GM12878 (cell line): ENCODE measurements around the gene GTSE1. TPM values are rescaled to one million over a fixed set of nuclear protein-coding genes. Genes with fewer than 3 reads are reported as not detected.

Experiments used
- ATAC-seq: fragments of 200-7000 bp; cut with Tn5 transposase; 3 replicates; pipeline ENCODE4 v1.9.1; 2020; ENCODE audit warnings: mild to moderate bottlenecking, moderate library complexity
- BruUV-seq: library from RNA; stranded (reverse); fragments of 400-500 nt; replicated peaks from 2 replicates; lab custom pipeline; 2021; lab: Mats Ljungman, UMichigan
- CTCF ChIA-PET: fragments of 300-600 bp; sonication (Branson Sonifier 250); formaldehyde crosslinking; extraction: SDS; loops from one replicate; lab custom pipeline; 2021; ENCODE audit warnings: inconsistent platforms; lab: Yijun Ruan, JAX
- POLR2A ChIA-PET: fragments of 350-600 bp; formaldehyde crosslinking; extraction: SDS; loops from one replicate; lab custom pipeline; 2021; ENCODE audit warnings: inconsistent platforms; lab: Charles Lee
- RAD21 ChIA-PET: fragments of 300-600 bp; sonication (Branson Sonifier 250); formaldehyde crosslinking; loops from one replicate; lab custom pipeline; 2023; ENCODE audit warnings: antibody characterized with exemption; ENCODE audit not compliant: unreplicated experiment; lab: Charles Lee
- SMC1A ChIA-PET: fragments of 300-600 bp; sonication (Branson Sonifier 250); formaldehyde crosslinking; loops from one replicate; lab custom pipeline; 2023; ENCODE audit not compliant: unreplicated experiment, uncharacterized antibody; lab: Charles Lee
- DNase-seq: peaks from one replicate; pipeline ENCODE4 v3.0.0-alpha.2; 2011; ENCODE audit warnings: low read depth, low spot score
- FAIRE-seq: peaks from 3 replicates; lab custom pipeline; 2011; peaks lifted over from hg19 to GRCh38; lab: Jason Lieb, UNC
- H2AFZ ChIP-seq: 2 replicates; pipeline ENCODE4 v1.6.0; 2011; ENCODE audit warnings: low read depth, low read length, control low read depth; ENCODE audit not compliant: control insufficient read depth
- H3K27ac ChIP-seq: 2 replicates; pipeline ENCODE4 v1.5.1; 2011; ENCODE audit warnings: control low read depth; ENCODE audit not compliant: control insufficient read depth, insufficient read depth
- H3K27me3 ChIP-seq, 2 experiments: replicated peaks in 1 of 2; 2 replicates each; pipeline versions ENCODE4 v1.6.0 to v1.6.1; 2011; ENCODE audit warnings: low read length in 1 of 2; ENCODE audit not compliant: control insufficient read depth in 2 of 2, insufficient read depth in 2 of 2
- H3K36me3 ChIP-seq, 2 experiments: 2 replicates each; pipeline ENCODE4 v1.5.1; 2011; ENCODE audit warnings: low read length in 1 of 2; ENCODE audit not compliant: control insufficient read depth in 2 of 2, insufficient read depth in 2 of 2
- H3K4me1 ChIP-seq: 2 replicates; pipeline ENCODE4 v1.6.1; 2011; ENCODE audit warnings: mild to moderate bottlenecking, low read length, moderate library complexity, mixed read lengths; ENCODE audit not compliant: control insufficient read depth, insufficient read depth
- H3K4me2 ChIP-seq: 2 replicates; pipeline ENCODE4 v1.6.0; 2011; ENCODE audit warnings: control low read depth; ENCODE audit not compliant: control insufficient read depth, insufficient read depth
- H3K4me3 ChIP-seq: fragments of 200-600 bp; sonication (generic); 2 replicates; pipeline ENCODE4 v1.5.1; 2016
- H3K79me2 ChIP-seq: 2 replicates; pipeline ENCODE4 v1.6.0; 2011; ENCODE audit warnings: low read length; ENCODE audit not compliant: control insufficient read depth, insufficient read depth
- H3K9ac ChIP-seq: 2 replicates; pipeline ENCODE4 v1.8.0; 2011; ENCODE audit warnings: low read length, control low read depth, mixed read lengths; ENCODE audit not compliant: control insufficient read depth, insufficient read depth
- H3K9me3 ChIP-seq: replicated peaks from 3 replicates; pipeline ENCODE4 v1.5.1; 2011; ENCODE audit warnings: mild to moderate bottlenecking, low read length; ENCODE audit not compliant: control insufficient read depth, insufficient read depth
- H4K20me1 ChIP-seq: 2 replicates; pipeline ENCODE4 v1.6.0; 2011; ENCODE audit not compliant: control insufficient read depth, insufficient read depth
- BRCA1 ChIP-seq: IDR thresholded peaks from 2 replicates; pipeline ENCODE4 v1.6.1; 2011; ENCODE audit warnings: low read depth, low read length, improper control_type of control experiment
- CHD4 ChIP-seq: fragments of 200-600 bp; sonication (generic); IDR thresholded peaks from 2 replicates; pipeline ENCODE4 v1.6.1; 2016; ENCODE audit warnings: mild to moderate bottlenecking
- IKZF1 ChIP-seq: fragments of 450-650 bp; conservative IDR thresholded peaks from 2 replicates; pipeline ENCODE4 v1.6.1; 2017; ENCODE audit warnings: antibody characterized with exemption, mild to moderate bottlenecking
- NFYA ChIP-seq: IDR thresholded peaks from 2 replicates; pipeline ENCODE4 v1.6.1; 2011; ENCODE audit warnings: low read depth, mild to moderate bottlenecking, low read length, improper control_type of control experiment, borderline replicate concordance
- NR2C1 ChIP-seq: fragments of 450-650 bp; IDR thresholded peaks from 2 replicates; pipeline ENCODE4 v1.6.1; 2017; ENCODE audit warnings: antibody characterized with exemption, mild to moderate bottlenecking, moderate library complexity
- POLR2AphosphoS2 ChIP-seq: IDR thresholded peaks from 2 replicates; pipeline ENCODE4 v1.6.1; 2011; ENCODE audit warnings: low read depth, mild to moderate bottlenecking, low read length, improper control_type of control experiment, moderate library complexity
- SUZ12 ChIP-seq: fragments of 200-600 bp; sonication (generic); IDR thresholded peaks from one replicate; pipeline ENCODE4 v1.6.1; 2018; ENCODE audit warnings: antibody characterized with exemption, mild to moderate bottlenecking; ENCODE audit not compliant: unreplicated experiment
- TAF1 ChIP-seq: IDR thresholded peaks from 2 replicates; pipeline ENCODE4 v1.6.1; 2011; ENCODE audit warnings: mild to moderate bottlenecking, low read depth, low read length, borderline replicate concordance
- ZNF687 ChIP-seq: fragments of 450-650 bp; IDR thresholded peaks from 2 replicates; pipeline ENCODE4 v1.6.1; 2017; ENCODE audit warnings: mild to moderate bottlenecking, moderate library complexity
- WGBS: methylation state at CpG from one replicate; pipeline ENCODE4 v1.1.6; 2016; ENCODE audit warnings: low lambda C conversion rate; ENCODE audit not compliant: insufficient replicate concordance, insufficient coverage; ENCODE audit errors: missing lambda C conversion rate; 5-methylcytosine and 5-hydroxymethylcytosine counted together
- in situ Hi-C: fragments of 300-500 bp; cut with MboI; formaldehyde crosslinking; loops from 9 replicates; pipeline ENCODE4 v1.14.3; 2018; ENCODE audit warnings: mixed read lengths
- intact Hi-C: fragments of 100-400 bp; cut with micrococcal nuclease; formaldehyde crosslinking; loops from one replicate; pipeline ENCODE4 v1.14.2; 2022; ENCODE audit not compliant: unreplicated experiment
- polyA plus RNA-seq, 11 experiments: library from polyadenylated mRNA; depleted of rRNA in 4 of 11; unstranded in 6 of 11; stranded (reverse) in 5 of 11; fragments of >200 nt; fragmentation: Nextera tagmentation in 4 of 11; fragmentation: Illumina TruSeq in 1 of 11; extraction: Ambion mirVana in 4 of 11; extraction: Trizol in 1 of 11; gene quantifications; 1 replicate in 1 of 11; 2 replicates in 10 of 11; pipeline versions ENCODE4 v1.2.1 to v1.2.3, GENCODE V29; 2011 to 2016; ENCODE audit warnings: inconsistent platforms in 2 of 11, missing spikeins in 2 of 11, low read depth in 1 of 11
- total RNA-seq, 4 experiments: library from RNA; depleted of rRNA in 3 of 4; stranded (reverse); fragments of >200 nt in 3 of 4; fragmentation: Illumina TruSeq in 1 of 4; extraction: Trizol in 1 of 4; gene quantifications; 2 replicates each; pipeline versions ENCODE4 v1.2.1 to v1.2.3, GENCODE V29; 2013 to 2021
- TF ChIP-seq, protein P1 (sequence below): fragments of 450-650 bp; IDR thresholded peaks from 2 replicates; pipeline ENCODE4 v1.6.1; 2017; ENCODE audit warnings: borderline replicate concordance

Gene GTSE1
- total and polyA plus RNA-seq, 10 of the 15 experiments (the other 5 are each of a cell fraction or from before 2014, with no cell fraction given): 6.6 to 46.2 (median 32.3) TPM

- ChIA-PET CTCF (no interaction called here), SMC1A (no interaction called here), POLR2A (no interaction called here), RAD21 (no interaction called here)
- no peak overlapping the region for H3K9ac ChIP-seq
- intact Hi-C loops (no loop called here), in situ Hi-C loops (no loop called here)
- no peaks in the 10 kb centered on the region for H4K20me1 ChIP-seq
- ATAC-seq (no peak), FAIRE-seq (no peak), DNase-seq (no peak)
- H3K4me1 ChIP-seq: no peaks in the 10 kb centered on the region
- H3K36me3 ChIP-seq: peaks cover 13 to 55% of the 10 kb centered on the region in 2 experiments
- no peak for TF ChIP-seq NFYA
- TF ChIP-seq SUZ12: no peak
- TF ChIP-seq POLR2AphosphoS2: no peak
- TF ChIP-seq CHD4: no peak
- no peak for TF ChIP-seq BRCA1
- H2AFZ ChIP-seq: no peak overlapping the region
- no peaks in the 10 kb centered on the region for H3K27me3 ChIP-seq
- no peaks in the 10 kb centered on the region for H3K9me3 ChIP-seq
- H3K79me2 ChIP-seq: no peaks in the 10 kb centered on the region
- H3K27ac ChIP-seq: no peak overlapping the region
- no peak overlapping the region for H3K4me2 ChIP-seq
- no peak overlapping the region for H3K4me3 ChIP-seq
- WGBS: 97% methylated on average over 20 of the region's 20 CpGs
- BruUV-seq: no TSS peak
These were observed 54.0 kb downstream of the GTSE1 start for GRCh38 chr22:46350646-46351045.

DNA sequence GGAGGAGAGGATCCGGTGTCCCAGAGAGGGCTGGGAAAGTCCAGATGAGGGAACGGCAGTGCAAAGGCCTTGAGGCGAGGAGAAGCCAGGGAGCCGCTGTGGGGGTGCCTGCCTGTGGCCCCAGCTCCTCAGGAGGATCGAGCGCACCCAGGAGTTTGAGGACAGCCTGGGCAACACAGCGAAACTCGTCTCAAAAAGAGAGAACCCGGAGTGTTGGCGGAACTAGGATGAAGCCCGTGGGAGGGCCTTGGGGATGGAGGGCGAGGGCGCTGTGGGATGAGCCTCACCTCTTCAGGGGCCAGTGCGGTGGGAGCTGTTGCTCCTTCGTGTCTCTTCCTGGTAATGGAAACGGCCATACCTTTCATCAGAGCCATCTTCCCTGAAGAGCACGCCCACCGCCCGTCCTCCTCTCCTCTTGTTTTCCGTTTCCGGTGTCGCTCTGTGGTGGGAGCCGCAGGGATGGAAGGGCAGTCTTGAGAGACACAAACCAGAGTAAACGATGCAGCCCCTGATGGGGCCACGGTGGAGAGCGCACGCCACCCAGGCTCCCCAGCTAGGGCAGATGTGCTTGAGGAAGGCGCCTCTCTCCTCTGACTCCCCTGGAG lies 54.6 kb downstream of the GTSE1 start:
- RAD21 ChIA-PET: no interaction called here
- intact Hi-C loops (no loop called here), in situ Hi-C loops (no loop called here)
- POLR2A ChIA-PET: no interaction called here
- no TSS peak for BruUV-seq
- H3K9me3 ChIP-seq: no peaks in the 10 kb centered on the region
- SMC1A ChIA-PET: no interaction called here
- H3K4me2 ChIP-seq: no peak overlapping the region
- H3K9ac ChIP-seq: no peak overlapping the region
- no peak for ATAC-seq
- no peak overlapping the region for H3K4me3 ChIP-seq
- peaks cover 19 to 57% of the 10 kb centered on the region in 2 experiments for H3K36me3 ChIP-seq
- no peaks in the 10 kb centered on the region for H3K79me2 ChIP-seq
- FAIRE-seq: no peak
- 97% methylated on average over 28 of the region's 28 CpGs for WGBS
- no peaks in the 10 kb centered on the region for H4K20me1 ChIP-seq
- DNase-seq: no peak
- H3K27ac ChIP-seq: no peak overlapping the region
- H2AFZ ChIP-seq: no peak overlapping the region
- no peaks in the 10 kb centered on the region for H3K27me3 ChIP-seq
- CTCF ChIA-PET: no interaction called here
- no peaks in the 10 kb centered on the region for H3K4me1 ChIP-seq
- TF ChIP-seq NR2C1: no peak
- no peak for TF ChIP-seq ZNF687
- TF ChIP-seq, protein P1, sequence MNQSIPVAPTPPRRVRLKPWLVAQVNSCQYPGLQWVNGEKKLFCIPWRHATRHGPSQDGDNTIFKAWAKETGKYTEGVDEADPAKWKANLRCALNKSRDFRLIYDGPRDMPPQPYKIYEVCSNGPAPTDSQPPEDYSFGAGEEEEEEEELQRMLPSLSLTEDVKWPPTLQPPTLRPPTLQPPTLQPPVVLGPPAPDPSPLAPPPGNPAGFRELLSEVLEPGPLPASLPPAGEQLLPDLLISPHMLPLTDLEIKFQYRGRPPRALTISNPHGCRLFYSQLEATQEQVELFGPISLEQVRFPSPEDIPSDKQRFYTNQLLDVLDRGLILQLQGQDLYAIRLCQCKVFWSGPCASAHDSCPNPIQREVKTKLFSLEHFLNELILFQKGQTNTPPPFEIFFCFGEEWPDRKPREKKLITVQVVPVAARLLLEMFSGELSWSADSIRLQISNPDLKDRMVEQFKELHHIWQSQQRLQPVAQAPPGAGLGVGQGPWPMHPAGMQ: no peak
- TF ChIP-seq TAF1: no peak
- TF ChIP-seq IKZF1: no peak
